ENCODE data around the gene SAMD4B. TPM values are rescaled to one million over a fixed set of nuclear protein-coding genes. Genes with fewer than 3 reads are reported as not detected.
"Not testable (repeated sequence)": the region's sequence is repeated elsewhere in the genome, so short reads cannot be mapped to it uniquely, and the experiment has no call there.

Gene SAMD4B
- total RNA-seq, 1 donor from 2014 or later, result 106 TPM

DNA sequence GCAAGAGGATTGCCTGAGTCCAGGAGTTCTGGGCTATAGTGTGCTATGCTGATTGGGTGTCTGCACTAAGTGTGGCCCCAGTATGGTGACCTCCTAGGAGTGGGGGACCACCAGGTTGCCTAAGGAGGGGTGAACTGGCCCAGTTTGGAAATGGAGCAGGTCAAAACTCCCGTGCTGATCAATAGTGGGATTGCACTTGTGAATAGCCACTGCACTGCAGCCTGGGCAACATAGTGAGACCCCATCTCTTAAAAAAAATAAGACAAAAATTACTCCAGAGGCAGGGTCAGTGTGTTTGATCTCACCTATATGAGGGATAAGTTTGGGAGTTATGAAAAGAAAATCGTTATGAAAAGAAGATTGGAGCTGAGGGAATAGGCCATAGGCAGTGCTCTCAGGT, 27.0 kb downstream of the SAMD4B start:
- no peak for DNase-seq (ENCODE audit: low spot score)

DNA sequence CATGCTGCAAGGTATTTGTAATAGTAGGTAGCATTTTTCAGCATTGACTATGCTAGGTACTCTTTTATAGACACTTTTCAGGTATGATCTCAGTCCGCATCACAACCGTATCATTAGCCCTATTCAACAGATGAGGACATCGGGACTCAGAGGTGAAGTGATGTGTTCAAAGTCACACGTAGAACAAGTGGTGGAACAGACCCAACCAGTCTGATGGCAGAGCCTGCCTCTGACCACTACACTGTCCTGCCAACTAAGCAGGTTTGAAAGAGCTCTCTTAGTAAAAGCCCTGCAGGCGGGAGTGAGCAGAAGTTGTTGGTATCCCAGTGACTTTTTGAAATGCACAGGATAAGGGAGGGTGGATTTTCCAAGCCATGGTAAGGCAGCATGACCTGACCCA, 28.5 kb downstream of the SAMD4B start:
- no peak for DNase-seq (ENCODE audit: low spot score)

- DNase-seq (ENCODE audit: low spot score), result peak; percentile 78
These were observed 30.0 kb downstream of the SAMD4B start for GRCh38 chr19:39372047-39372802.

DNA sequence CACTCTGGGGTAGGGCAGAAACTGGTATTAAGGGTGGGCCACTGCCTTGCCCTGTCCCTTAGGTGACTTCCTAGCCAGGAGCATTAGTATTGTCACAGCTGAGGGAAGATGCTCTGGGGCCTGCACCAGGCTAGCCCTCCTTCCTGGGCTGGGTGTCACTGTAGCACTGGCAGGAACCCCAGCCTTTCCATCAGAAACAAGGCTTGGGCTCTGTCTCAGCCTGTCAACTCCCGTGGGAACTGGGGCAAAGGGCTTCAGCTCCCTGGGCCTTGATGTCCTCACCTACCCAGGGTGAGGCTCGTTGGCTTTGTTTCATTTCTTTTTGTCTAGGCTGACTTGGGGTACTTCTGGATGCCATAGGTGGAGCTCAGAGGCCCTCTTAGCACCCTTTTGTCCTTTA, 30.7 kb downstream of the SAMD4B start:
- DNase-seq (ENCODE audit: low spot score), result no peak

- no peak for DNase-seq (ENCODE audit: low spot score)
These were observed 33.7 kb downstream of the SAMD4B start for GRCh38 chr19:39375929-39376328.

- DNase-seq (ENCODE audit: low spot score), result no peak
These were observed 35.4 kb downstream of the SAMD4B start for GRCh38 chr19:39377373-39378362.

DNA sequence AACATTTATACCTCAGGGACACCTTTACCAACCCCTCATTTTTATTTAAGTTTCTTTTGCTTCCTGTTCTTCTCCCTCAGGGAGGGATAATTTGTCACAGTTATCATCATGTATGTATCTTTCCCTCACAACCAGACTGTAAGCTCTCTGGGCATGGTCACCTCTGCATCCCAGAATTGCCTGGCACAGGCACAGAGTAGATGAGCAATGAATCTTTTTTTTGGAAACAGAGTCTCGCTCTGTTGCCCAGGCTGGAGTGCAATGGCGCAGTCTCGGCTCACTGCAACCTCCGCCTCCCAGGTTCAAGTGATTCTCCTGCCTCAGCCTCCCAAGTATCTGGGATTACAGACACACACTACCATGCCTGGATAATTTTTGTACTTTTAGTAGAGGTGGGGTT, 37.1 kb downstream of the SAMD4B start:
- not testable (repeated sequence) for DNase-seq (ENCODE audit: low spot score)

DNA sequence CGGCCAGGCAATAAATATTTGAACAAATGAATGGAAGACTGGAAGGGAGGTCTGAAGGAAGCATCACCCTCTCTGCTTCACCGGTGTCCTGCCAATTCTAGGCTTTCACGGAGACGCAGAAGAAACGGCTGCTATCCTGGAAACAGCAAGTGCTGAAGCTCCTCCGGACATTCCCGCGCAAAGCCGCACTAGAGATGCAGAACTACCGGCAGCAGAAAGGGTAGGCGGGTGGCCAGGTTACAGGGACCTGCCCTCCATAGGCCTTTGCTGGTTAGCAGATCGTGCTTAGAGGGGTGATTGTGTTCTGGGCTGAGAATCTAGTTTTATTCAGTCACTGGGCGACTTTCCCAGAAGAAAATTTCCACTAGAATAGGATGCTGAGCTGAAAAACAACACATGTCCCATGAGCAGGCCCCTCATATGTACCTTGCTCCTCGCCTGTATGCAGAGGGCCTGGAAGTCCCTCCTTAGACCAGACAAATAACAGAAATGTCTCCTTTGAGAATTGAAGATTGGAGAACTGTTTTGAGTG, 37.7 kb downstream of the SAMD4B start:
- no peak for DNase-seq (ENCODE audit: low spot score)

DNA sequence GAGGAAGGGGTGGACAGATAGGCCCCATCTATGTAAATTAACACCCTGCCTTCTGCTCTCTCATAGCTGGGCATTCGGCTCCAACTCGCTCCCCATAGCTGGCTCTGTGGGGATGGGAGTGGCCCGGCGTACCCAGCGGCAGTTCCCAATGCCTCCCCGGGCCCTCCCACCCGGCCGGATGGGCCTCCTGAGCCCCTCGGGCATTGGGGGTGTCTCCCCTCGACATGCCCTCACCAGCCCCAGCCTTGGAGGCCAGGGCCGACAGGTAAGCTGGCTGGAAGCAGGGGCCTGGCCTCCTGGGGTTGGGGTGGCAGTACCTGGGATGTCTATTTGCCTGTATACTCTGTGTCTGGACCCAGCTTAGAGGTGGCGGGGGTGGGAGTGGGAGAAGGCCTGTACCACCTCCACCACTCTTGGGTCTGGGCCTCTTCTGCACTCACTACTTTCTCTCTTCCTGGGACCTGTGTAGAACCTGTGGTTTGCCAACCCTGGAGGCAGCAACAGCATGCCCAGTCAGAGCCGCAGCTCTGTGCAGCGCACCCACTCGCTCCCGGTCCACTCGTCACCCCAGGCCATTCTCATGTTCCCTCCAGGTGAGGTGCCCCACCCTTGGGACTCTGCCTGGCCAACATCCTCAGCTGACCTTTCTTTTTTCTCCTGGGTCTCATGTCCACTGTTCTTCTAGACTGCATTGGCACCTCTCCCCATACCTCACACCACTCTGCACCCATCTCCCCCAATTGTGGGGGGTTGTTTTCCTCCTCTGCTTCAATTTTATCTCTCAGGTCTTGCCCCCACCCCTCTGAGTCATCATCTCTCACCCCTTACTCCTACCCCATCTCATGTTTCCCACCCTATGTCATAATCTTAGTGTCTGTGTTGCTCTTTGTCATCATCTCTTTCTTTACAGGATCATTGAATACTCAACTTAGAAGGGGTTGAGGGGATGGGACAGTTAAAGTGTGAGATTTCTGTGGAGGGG, 38.6 kb downstream of the SAMD4B start:
- DNase-seq (ENCODE audit: low spot score), result no peak

DNA sequence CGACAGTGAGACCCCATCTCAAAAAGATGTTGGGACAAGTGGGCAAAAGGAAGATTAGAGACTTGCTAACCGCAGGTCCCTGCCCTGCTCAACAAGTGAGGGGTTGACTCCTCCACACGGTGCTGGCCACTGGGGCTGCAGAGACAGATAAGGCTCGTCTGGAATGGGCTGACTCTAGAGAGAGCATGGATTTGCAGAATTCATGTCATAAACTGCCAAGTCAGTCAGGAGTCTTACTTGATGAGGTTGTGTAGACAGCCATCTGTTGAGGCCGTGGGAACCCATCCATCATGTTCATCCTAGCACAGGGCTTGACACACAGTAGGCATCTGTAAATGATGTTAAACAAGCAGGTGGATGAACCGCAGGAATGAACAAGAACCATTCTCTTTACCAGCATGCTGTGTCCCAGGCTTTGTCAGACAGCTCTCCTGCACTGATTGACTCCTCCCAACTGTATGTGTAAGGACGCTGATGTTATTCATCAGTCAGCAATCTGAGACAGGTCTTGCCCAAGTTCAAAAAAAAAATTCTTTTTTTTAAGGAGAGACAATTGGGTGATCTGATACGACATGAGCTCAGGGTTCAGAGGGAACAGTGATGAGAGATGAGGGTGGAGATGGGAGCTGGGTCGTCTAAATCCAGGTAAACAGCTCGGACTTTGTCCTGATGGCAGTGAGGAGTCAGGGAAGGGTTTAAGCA, 39.8 kb downstream of the SAMD4B start:
- DNase-seq (ENCODE audit: low spot score), result no peak

DNA sequence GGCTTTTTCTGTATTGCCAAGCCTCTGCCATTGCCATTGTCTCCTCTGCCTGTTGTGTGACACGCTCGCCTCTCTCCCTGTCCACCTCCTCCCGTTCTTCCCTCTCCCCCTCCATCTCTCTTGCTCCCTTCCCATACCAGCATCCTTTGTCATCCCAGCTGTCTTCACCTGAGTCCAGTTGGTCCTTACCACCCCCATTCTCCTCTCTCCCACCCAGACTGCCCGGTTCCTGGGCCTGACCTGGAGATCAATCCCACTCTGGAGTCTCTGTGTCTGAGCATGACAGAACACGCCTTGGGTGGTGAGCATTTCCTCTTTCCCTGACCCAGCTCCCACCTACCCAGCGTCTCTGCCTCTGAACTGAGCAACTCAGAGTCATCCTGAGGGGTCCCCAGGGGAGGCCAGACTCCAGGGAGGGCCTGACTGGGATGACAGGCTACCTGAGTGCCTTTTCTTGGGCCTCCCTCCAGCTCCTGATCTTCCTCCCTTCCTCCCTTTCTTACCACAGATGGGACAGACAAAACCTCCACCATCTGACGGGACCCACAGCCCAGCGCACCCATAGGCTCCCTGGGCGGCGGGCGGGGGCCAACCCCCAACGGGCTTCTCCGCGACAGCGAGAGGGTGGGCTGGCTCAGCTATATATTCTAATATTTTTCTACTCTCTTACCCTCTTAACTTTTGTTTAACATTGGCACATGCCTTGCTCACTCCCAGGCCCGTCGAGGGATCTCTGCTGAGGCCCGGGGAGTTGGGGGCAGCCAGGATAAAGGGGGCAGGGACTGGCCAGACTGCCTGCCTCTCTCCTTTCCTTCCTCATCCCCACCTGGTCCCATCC, 41.0 kb downstream of the SAMD4B start:
- DNase-seq (ENCODE audit: low spot score), result no peak

DNA sequence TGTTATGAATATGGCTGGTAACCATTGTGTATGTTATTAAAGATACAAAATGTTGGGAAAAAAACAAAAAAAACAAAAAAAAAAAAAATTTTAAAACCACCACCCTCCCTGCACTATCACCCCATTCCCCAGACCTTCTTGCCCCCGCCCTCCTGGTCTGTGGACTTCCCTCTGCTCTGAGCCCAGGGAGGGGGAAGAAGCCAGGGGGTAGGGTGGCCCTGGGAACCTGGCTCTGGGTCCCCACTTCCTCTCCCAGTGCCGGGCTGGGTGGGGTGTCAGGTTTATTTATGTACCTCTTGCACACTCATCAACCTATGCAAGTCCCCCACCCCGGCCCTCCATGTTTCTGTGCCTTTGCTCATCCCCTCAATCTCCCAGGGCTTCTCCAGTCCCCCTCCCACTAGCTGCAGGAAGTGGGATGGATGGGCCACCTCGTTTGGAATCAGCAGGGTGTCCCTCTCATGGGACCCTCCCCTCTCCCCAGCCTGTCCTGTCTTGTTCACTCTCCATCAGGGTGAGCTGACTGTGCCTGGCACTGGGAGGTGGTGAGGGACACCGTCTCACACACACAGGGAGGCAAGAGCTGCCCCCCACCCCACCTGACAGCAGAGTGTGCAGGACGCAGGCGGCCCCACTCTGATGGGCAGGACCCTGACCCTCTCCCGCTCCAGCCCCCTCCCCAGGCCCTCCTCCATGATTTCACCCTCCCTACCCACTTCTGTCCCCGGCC, 42.8 kb downstream of the SAMD4B start:
- DNase-seq (ENCODE audit: low spot score), result no peak

DNA sequence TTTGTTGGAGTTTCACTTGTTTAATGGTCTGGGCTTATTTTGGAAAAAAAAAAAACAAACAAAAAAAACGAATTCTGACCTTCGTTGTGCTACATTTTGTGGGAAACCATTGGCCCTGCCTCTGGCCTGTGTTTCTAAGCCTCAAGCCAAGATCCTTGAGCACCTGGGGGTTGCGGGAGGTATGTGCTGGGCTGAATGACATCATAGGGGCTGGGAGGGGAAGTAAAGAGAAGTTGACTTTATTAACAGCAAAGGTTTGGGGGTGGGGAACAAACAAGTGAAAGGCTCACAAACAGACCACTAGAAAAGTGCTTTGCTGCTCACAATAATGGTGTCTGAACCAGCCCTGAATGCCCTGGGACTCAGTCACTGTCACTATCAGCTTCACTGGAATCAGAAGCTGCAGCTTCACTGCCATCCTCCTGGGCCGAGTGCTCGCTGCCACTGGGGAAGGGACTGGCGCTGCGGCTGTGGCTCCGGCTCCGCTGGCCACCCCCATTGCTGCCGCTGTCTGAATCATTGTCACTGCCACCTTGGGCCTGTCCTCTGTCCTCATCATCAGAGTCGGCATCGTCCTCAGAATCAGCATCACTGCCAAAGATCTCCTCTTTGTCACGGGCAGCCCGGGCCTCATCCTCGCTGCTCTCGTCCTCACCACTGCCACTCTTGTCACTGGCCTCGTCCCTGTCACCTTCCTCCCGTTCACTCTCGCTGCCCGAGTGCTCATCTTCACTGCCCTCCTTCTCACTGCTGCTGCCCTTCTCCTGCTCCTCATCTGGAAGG, 43.6 kb downstream of the SAMD4B start:
- no peak for DNase-seq (ENCODE audit: low spot score)

- DNase-seq (ENCODE audit: low spot score), result no peak
These were observed 44.3 kb downstream of the SAMD4B start for GRCh38 chr19:39386557-39386956.

DNA sequence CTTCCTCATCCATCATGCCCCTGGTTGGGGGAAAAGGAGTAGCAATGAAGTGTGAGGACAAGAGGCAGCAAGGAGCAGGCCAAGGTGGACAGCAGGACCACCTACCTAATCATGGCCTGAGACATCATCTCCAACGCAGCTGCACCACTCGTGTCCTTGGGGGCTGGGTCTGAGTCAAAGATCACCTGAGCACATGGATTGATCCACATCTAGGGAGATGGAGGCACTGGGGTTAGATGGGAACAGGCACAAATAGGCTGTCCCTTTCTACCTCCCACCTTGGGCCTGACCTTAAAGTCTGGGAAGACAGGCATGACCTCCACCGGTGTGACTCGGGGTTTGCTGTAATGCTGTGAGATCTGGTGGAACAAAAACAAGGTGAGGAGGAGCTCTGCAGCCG, 46.4 kb downstream of the SAMD4B start:
- DNase-seq (ENCODE audit: low spot score), result no peak

GRCh38 chr19:39389631-39390414, 47.6 kb downstream of the SAMD4B start:
- no peak for DNase-seq (ENCODE audit: low spot score)

DNA sequence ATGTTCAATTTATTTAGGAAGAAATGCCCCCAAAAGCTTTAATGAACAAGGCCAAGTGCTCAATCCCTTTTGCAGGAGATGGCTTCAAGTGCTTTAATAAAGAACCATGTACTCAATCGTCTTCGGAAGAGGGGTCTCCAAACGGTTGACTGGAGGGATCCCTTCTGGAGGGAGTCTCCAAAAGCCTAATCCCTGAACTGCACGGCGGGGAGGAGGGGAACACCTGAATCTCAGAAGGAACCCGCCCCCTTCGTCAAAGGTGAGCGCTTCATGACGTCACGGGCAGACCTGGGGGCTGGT, 48.2 kb downstream of the SAMD4B start:
- peak; percentile 42 for DNase-seq (ENCODE audit: low spot score)

Measured in mucosa of gallbladder (tissue), 1 donor.